HG03432 (cell line): ENCODE results near the gene PRSS53.
"Not testable (repeated sequence)": the region's sequence is repeated elsewhere in the genome, so short reads cannot be mapped to it uniquely, and the experiment has no call there.

Experiments used
- ATAC-seq: cut with Tn5 transposase; IDR thresholded peaks from one replicate; pipeline ENCODE4 v1.9.1; 2021; ENCODE audit warnings: mild to moderate bottlenecking, moderate library complexity; ENCODE audit not compliant: unreplicated experiment

The PRSS53 gene

GRCh38 chr16:31088459-31089183, at the start of gene PRSS53:
Gene PRSS53 (minus strand): TSS chr16:31088943. CDS start chr16:31088809, 134 bp downstream.
- ATAC-seq: no peak

GRCh38 chr16:31136822-31137499, 48.2 kb upstream of the PRSS53 start:
- not testable (repeated sequence) for ATAC-seq

- no peak for ATAC-seq
Observed at GRCh38 chr16:31136287-31136662, 47.5 kb upstream of the PRSS53 start.

GRCh38 chr16:31135535-31136286, 47.0 kb upstream of the PRSS53 start, which contains the start of gene PRSS8:
Gene PRSS8 (minus strand): TSS chr16:31135727. CDS start chr16:31135498, 229 bp downstream.
- no peak for ATAC-seq

GRCh38 chr16:31134625-31135534, 46.1 kb upstream of the PRSS53 start:
- no peak for ATAC-seq

GRCh38 chr16:31134091-31134571, 45.4 kb upstream of the PRSS53 start:
- no peak for ATAC-seq

GRCh38 chr16:31133046-31133501, 44.3 kb upstream of the PRSS53 start:
- no peak for ATAC-seq

- no peak for ATAC-seq
Observed at GRCh38 chr16:31132303-31132979, 43.7 kb upstream of the PRSS53 start.

GRCh38 chr16:31131841-31132271, 43.1 kb upstream of the PRSS53 start:
- no peak for ATAC-seq

- ATAC-seq: no peak
Observed at GRCh38 chr16:31131416-31131815, 42.7 kb upstream of the PRSS53 start.

GRCh38 chr16:31130899-31131298, 42.2 kb upstream of the PRSS53 start:
- no peak for ATAC-seq

- ATAC-seq: no peak
Observed at GRCh38 chr16:31130336-31130891, 41.7 kb upstream of the PRSS53 start.

GRCh38 chr16:31129568-31130335, 41.0 kb upstream of the PRSS53 start:
- ATAC-seq: no peak

- ATAC-seq: no peak
Observed at GRCh38 chr16:31128711-31129567, 40.2 kb upstream of the PRSS53 start.

- no peak for ATAC-seq
Observed at GRCh38 chr16:31127182-31127581, 38.4 kb upstream of the PRSS53 start.

GRCh38 chr16:31125844-31126243, 37.1 kb upstream of the PRSS53 start:
- no peak for ATAC-seq

GRCh38 chr16:31120129-31120528, 31.4 kb upstream of the PRSS53 start:
- no peak for ATAC-seq
